ENCODE measurements around the gene CD99.

The CD99 gene

GRCh38 chrX:2677764-2678163 is 13.3 kb upstream of the CD99 start:
- no peaks in the 10 kb centered on the region for H3K4me1 Mint-ChIP-seq
- no peak overlapping the region for H3K4me3 Mint-ChIP-seq
- H3K27ac Mint-ChIP-seq = no peak overlapping the region
- H3K27me3 Mint-ChIP-seq (ENCODE audit: low read depth, poor library complexity) = peaks cover 14% of the 10 kb centered on the region
- peaks cover 9% of the 10 kb centered on the region for H3K9me3 Mint-ChIP-seq
- no peaks in the 10 kb centered on the region for H3K36me3 Mint-ChIP-seq (ENCODE audit: low read depth)
- no peak for DNase-seq
- no peak for TF ChIP-seq CTCF (IDR thresholded peaks at IDR 0.05)

- Mint-ChIP-seq H3K27ac (no peak overlapping the region), H3K9me3 (peaks cover 5% of the 10 kb centered on the region), H3K36me3 (ENCODE audit: low read depth) (no peaks in the 10 kb centered on the region), H3K27me3 (ENCODE audit: low read depth, poor library complexity) (peaks cover 12% of the 10 kb centered on the region), H3K4me1 (no peaks in the 10 kb centered on the region), H3K4me3 (no peak overlapping the region)
- no peak for TF ChIP-seq CTCF (IDR thresholded peaks at IDR 0.05)
- no peak for DNase-seq
These were observed 12.5 kb upstream of the CD99 start for GRCh38 chrX:2678583-2678982.

- no peaks in the 10 kb centered on the region for H3K4me1 Mint-ChIP-seq
- peaks cover 5% of the 10 kb centered on the region for H3K9me3 Mint-ChIP-seq
- peaks cover 12% of the 10 kb centered on the region for H3K27me3 Mint-ChIP-seq (ENCODE audit: low read depth, poor library complexity)
- H3K27ac Mint-ChIP-seq = no peak overlapping the region
- no peak for TF ChIP-seq CTCF (IDR thresholded peaks at IDR 0.05)
- H3K4me3 Mint-ChIP-seq = no peak overlapping the region
- DNase-seq = no peak
- H3K36me3 Mint-ChIP-seq (ENCODE audit: low read depth) = no peaks in the 10 kb centered on the region
These were observed 11.3 kb upstream of the CD99 start for GRCh38 chrX:2679534-2680485.

GRCh38 chrX:2680486-2681348 is 10.4 kb upstream of the CD99 start:
- TF ChIP-seq CTCF (IDR thresholded peaks at IDR 0.05) = no peak
- Mint-ChIP-seq H3K27me3 (ENCODE audit: low read depth, poor library complexity) (peaks cover 12% of the 10 kb centered on the region), H3K27ac (no peak overlapping the region), H3K4me3 (no peak overlapping the region), H3K9me3 (peaks cover 5% of the 10 kb centered on the region), H3K4me1 (no peaks in the 10 kb centered on the region), H3K36me3 (ENCODE audit: low read depth) (no peaks in the 10 kb centered on the region)
- no peak for DNase-seq

- peaks cover 11% of the 10 kb centered on the region for H3K27me3 Mint-ChIP-seq (ENCODE audit: low read depth, poor library complexity)
- H3K9me3 Mint-ChIP-seq = peaks cover 5% of the 10 kb centered on the region
- H3K36me3 Mint-ChIP-seq (ENCODE audit: low read depth) = no peaks in the 10 kb centered on the region
- no peak overlapping the region for H3K4me3 Mint-ChIP-seq
- H3K27ac Mint-ChIP-seq = no peak overlapping the region
- peaks cover 10% of the 10 kb centered on the region for H3K4me1 Mint-ChIP-seq
- no peak for TF ChIP-seq CTCF (IDR thresholded peaks at IDR 0.05)
- DNase-seq = no peak
These were observed 8.4 kb upstream of the CD99 start for GRCh38 chrX:2682565-2683177.

Measured in nephron progenitor cell (in vitro differentiated cells).